ENCODE measurements around the gene ABCC12.

DNA sequence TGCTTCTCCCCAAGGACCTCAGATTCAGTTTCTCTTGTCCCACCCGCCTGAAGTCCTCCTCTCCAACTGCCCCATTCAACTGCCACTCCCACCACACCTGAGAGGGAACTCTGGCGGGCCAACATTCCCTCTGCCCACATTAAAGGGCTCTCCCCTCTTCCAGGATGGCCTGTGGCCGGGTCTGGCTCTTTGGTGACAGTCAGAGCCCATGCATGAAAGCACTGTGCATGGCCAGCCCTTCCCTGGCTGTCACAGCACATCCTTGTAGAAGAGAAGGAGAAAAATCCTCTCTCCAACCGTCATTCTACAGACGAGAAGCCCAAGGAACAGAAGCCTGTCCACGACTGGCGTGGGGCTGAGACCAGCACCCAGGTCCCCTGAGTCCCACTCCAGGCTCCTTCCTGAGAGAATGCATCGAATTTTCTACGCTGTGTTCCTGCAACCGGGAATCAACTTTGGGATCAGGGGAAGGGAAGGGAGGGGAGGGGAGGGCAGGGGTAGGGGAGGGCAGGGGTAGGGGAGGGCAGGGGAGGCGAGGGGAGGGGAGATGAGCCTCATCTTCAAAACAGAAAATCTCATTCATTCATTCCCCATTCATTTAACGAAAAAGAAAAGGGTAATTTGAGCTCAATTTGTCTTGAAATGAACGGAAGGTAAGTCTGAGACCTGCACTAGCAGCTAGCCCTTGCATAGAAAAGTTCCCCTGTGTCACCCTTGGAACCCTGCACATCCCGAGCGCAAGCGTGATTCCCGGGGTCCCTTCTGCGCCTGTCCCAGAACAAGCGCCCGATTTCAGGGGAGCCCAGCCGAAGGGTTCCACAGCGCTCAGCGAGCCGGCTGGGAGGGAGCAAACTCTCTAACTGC is at the start of gene ABCC12:
- TF ChIP-seq, protein P1, sequence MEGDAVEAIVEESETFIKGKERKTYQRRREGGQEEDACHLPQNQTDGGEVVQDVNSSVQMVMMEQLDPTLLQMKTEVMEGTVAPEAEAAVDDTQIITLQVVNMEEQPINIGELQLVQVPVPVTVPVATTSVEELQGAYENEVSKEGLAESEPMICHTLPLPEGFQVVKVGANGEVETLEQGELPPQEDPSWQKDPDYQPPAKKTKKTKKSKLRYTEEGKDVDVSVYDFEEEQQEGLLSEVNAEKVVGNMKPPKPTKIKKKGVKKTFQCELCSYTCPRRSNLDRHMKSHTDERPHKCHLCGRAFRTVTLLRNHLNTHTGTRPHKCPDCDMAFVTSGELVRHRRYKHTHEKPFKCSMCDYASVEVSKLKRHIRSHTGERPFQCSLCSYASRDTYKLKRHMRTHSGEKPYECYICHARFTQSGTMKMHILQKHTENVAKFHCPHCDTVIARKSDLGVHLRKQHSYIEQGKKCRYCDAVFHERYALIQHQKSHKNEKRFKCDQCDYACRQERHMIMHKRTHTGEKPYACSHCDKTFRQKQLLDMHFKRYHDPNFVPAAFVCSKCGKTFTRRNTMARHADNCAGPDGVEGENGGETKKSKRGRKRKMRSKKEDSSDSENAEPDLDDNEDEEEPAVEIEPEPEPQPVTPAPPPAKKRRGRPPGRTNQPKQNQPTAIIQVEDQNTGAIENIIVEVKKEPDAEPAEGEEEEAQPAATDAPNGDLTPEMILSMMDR (optimal IDR thresholded peaks at IDR 0.05 in 1 of 3, IDR thresholded peaks at IDR 0.05 in 1 of 3, conservative IDR thresholded peaks at IDR 0.05 in 1 of 3; ENCODE audit: extremely low read depth in 1 of 3, insufficient read depth in 2 of 3, low read length in 3 of 3) = no peak
- no peak for TF ChIP-seq EZH2 (IDR thresholded peaks at IDR 0.05; ENCODE audit: low read length)
